HEK293 (cell line): Measurements from ENCODE around the gene NUSAP1.

Experiments
- EGR2 ChIP-seq: fragments of 450-650 bp; formaldehyde crosslinking; IDR thresholded peaks from 2 replicates; pipeline ENCODE4 v1.5.1; 2016; ENCODE audit warnings: low read depth, missing biosample characterization, missing genetic modification characterization
- KLF16 ChIP-seq: fragments of 450-650 bp; formaldehyde crosslinking; IDR thresholded peaks from 2 replicates; pipeline ENCODE4 v1.5.1; 2017; ENCODE audit warnings: missing biosample characterization, missing genetic modification characterization
- MZF1 ChIP-seq: fragments of 450-650 bp; formaldehyde crosslinking; IDR thresholded peaks from 2 replicates; pipeline ENCODE4 v1.5.1; 2017; ENCODE audit warnings: missing biosample characterization, missing genetic modification characterization, borderline replicate concordance
- SCRT2 ChIP-seq: fragments of 450-650 bp; formaldehyde crosslinking; IDR thresholded peaks from 2 replicates; pipeline ENCODE4 v1.5.1; 2016; ENCODE audit warnings: missing biosample characterization, missing genetic modification characterization
- SP3 ChIP-seq: fragments of 450-650 bp; formaldehyde crosslinking; IDR thresholded peaks from 2 replicates; pipeline ENCODE4 v1.5.1; 2016; ENCODE audit warnings: missing biosample characterization, missing genetic modification characterization
- WT1 ChIP-seq: fragments of 450-650 bp; formaldehyde crosslinking; IDR thresholded peaks from 2 replicates; pipeline ENCODE4 v1.5.1; 2016; ENCODE audit warnings: missing biosample characterization, missing genetic modification characterization
- ZBTB20 ChIP-seq: fragments of 450-650 bp; formaldehyde crosslinking; IDR thresholded peaks from 2 replicates; pipeline ENCODE4 v1.5.1; 2016; ENCODE audit warnings: missing biosample characterization, missing genetic modification characterization
- ZBTB21 ChIP-seq: fragments of 450-650 bp; formaldehyde crosslinking; IDR thresholded peaks from 2 replicates; pipeline ENCODE4 v1.5.1; 2017; ENCODE audit warnings: missing biosample characterization, missing genetic modification characterization
- ZFHX2 ChIP-seq: fragments of 450-650 bp; formaldehyde crosslinking; conservative IDR thresholded peaks from 2 replicates; pipeline ENCODE4 v1.5.1; 2016; ENCODE audit warnings: missing biosample characterization, missing genetic modification characterization
- ZFP41 ChIP-seq: fragments of 450-650 bp; formaldehyde crosslinking; IDR thresholded peaks from 2 replicates; pipeline ENCODE4 v1.5.1; 2016; ENCODE audit warnings: missing biosample characterization, missing genetic modification characterization, borderline replicate concordance
- ZNF138 ChIP-seq: fragments of 450-650 bp; formaldehyde crosslinking; IDR thresholded peaks from 2 replicates; pipeline ENCODE4 v1.5.1; 2016; ENCODE audit warnings: missing biosample characterization, missing genetic modification characterization, borderline replicate concordance
- ZNF146 ChIP-seq: fragments of 450-650 bp; formaldehyde crosslinking; IDR thresholded peaks from 2 replicates; pipeline ENCODE4 v1.5.1; 2016; ENCODE audit warnings: missing biosample characterization, missing genetic modification characterization
- ZNF155 ChIP-seq: fragments of 450-650 bp; formaldehyde crosslinking; IDR thresholded peaks from 2 replicates; pipeline ENCODE4 v1.5.1; 2016; ENCODE audit warnings: missing biosample characterization, missing genetic modification characterization
- ZNF169 ChIP-seq: fragments of 450-650 bp; formaldehyde crosslinking; IDR thresholded peaks from 2 replicates; pipeline ENCODE4 v1.5.1; 2016; ENCODE audit warnings: missing biosample characterization, missing genetic modification characterization
- ZNF350 ChIP-seq: fragments of 450-650 bp; formaldehyde crosslinking; IDR thresholded peaks from 2 replicates; pipeline ENCODE4 v1.5.0; 2017; ENCODE audit warnings: missing biosample characterization, mild to moderate bottlenecking, missing genetic modification characterization
- ZNF501 ChIP-seq: fragments of 450-650 bp; formaldehyde crosslinking; IDR thresholded peaks from 2 replicates; pipeline ENCODE4 v1.5.1; 2016; ENCODE audit warnings: missing biosample characterization, missing genetic modification characterization
- ZNF555 ChIP-seq: fragments of 450-650 bp; formaldehyde crosslinking; conservative IDR thresholded peaks from 2 replicates; pipeline ENCODE4 v1.5.1; 2017; ENCODE audit warnings: missing biosample characterization, mild to moderate bottlenecking, missing genetic modification characterization, inconsistent platforms
- ZNF560 ChIP-seq: fragments of 450-650 bp; formaldehyde crosslinking; IDR thresholded peaks from 2 replicates; pipeline ENCODE4 v1.5.1; 2017; ENCODE audit warnings: missing biosample characterization, missing genetic modification characterization, borderline replicate concordance
- ZNF596 ChIP-seq: fragments of 450-650 bp; IDR thresholded peaks from 2 replicates; pipeline ENCODE4 v1.5.0; 2018; ENCODE audit warnings: missing biosample characterization, mild to moderate bottlenecking, missing genetic modification characterization, moderate library complexity
- ZNF830 ChIP-seq: fragments of 450-650 bp; IDR thresholded peaks from 2 replicates; pipeline ENCODE4 v1.5.0; 2018; ENCODE audit warnings: missing biosample characterization, missing genetic modification characterization, low read depth, mild to moderate bottlenecking, moderate library complexity
- TF ChIP-seq, protein P1 (sequence below): fragments of 450-650 bp; formaldehyde crosslinking; IDR thresholded peaks from 2 replicates; pipeline ENCODE4 v1.5.1; 2017; ENCODE audit warnings: missing biosample characterization, missing genetic modification characterization
- TF ChIP-seq, protein P2 (sequence below): fragments of 450-650 bp; formaldehyde crosslinking; IDR thresholded peaks from 2 replicates; pipeline ENCODE4 v1.5.1; 2016; ENCODE audit warnings: missing biosample characterization, missing genetic modification characterization, borderline replicate concordance
- TF ChIP-seq, protein P3 (sequence below): fragments of 450-650 bp; formaldehyde crosslinking; IDR thresholded peaks from 2 replicates; pipeline ENCODE4 v1.5.1; 2016; ENCODE audit warnings: missing biosample characterization, missing genetic modification characterization
- TF ChIP-seq, protein P4 (sequence below): fragments of 450-650 bp; formaldehyde crosslinking; IDR thresholded peaks from 2 replicates; pipeline ENCODE4 v1.5.1; 2016; ENCODE audit warnings: missing biosample characterization, missing genetic modification characterization
- TF ChIP-seq, protein P5 (sequence below): fragments of 450-650 bp; formaldehyde crosslinking; conservative IDR thresholded peaks from 2 replicates; pipeline ENCODE4 v1.5.1; 2016; ENCODE audit warnings: low read depth, missing biosample characterization, missing genetic modification characterization

The NUSAP1 gene

DNA sequence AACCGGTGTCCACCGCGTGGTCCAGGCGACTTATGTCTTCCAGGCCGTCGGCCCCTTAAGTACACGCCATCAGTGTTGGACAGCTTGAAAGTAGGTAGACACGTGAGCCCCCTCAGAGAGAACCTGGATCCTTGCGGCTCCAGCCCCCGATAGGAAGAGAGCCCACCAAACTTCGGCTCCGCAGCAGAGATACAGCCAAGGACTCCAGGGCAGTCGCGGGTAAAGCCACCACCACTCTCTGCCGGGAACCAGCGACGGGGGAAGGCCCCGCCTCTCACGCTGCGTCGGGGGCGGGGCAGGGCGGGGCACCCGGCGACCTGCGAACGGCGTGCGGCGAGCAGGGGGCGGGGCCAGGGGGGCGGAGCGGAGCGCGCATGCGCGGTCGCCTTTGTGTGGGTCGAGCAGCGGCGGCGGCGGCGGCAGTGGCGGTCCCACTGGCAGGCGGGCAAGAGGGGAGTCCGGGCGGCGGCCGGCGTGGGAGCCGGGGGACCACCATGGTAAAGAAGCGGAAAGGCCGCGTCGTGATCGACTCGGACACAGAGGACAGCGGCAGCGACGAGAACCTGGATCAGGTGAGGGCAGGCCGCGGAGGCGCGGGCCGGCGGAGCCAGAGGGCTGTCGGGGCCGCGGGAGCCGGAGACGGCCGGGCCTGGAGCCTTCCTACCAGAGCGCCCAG is 84.2 kb downstream of the NUSAP1 start, which contains the start of gene RTF1 (continued):
- TF ChIP-seq EGR2 (tag by site-specific recombination) (0 out of 2 replicates have a peak, but pooled peaks have one; percentile 10), SP3 (peak; percentile 69), ZFHX2 (peak; percentile 36; the same call in 1 of the 2 replicates), ZBTB20 (peak; percentile 94), ZNF155 (no peak), ZNF596 (no peak), ZNF501 (tag by site-specific recombination) (no peak; the same call in 1 of the 2 replicates), ZNF138 (tag by site-specific recombination) (no peak), MZF1 (tag by site-specific recombination) (0 out of 2 replicates have a peak, but pooled peaks have one; percentile 13), ZNF830 (tag by site-specific recombination) (no peak), SCRT2 (tag by site-specific recombination) (no peak), ZNF350 (tag by site-specific recombination) (no peak), ZFP41 (tag by site-specific recombination) (no peak), ZNF146 (tag by site-specific recombination) (0 out of 2 replicates have a peak, but pooled peaks have one; percentile 2), ZNF169 (no peak), ZBTB21 (tag by site-specific recombination) (no peak), KLF16 (tag by site-specific recombination) (0 out of 2 replicates have a peak, but pooled peaks have one; percentile 29), WT1 (no peak), ZNF560 (tag by site-specific recombination) (peak; percentile 32; the same call in 1 of the 2 replicates), ZNF555 (tag by site-specific recombination) (no peak)
- TF ChIP-seq, protein P1, sequence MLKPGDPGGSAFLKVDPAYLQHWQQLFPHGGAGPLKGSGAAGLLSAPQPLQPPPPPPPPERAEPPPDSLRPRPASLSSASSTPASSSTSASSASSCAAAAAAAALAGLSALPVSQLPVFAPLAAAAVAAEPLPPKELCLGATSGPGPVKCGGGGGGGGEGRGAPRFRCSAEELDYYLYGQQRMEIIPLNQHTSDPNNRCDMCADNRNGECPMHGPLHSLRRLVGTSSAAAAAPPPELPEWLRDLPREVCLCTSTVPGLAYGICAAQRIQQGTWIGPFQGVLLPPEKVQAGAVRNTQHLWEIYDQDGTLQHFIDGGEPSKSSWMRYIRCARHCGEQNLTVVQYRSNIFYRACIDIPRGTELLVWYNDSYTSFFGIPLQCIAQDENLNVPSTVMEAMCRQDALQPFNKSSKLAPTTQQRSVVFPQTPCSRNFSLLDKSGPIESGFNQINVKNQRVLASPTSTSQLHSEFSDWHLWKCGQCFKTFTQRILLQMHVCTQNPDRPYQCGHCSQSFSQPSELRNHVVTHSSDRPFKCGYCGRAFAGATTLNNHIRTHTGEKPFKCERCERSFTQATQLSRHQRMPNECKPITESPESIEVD (tag by site-specific recombination), result no peak
- TF ChIP-seq, protein P2, sequence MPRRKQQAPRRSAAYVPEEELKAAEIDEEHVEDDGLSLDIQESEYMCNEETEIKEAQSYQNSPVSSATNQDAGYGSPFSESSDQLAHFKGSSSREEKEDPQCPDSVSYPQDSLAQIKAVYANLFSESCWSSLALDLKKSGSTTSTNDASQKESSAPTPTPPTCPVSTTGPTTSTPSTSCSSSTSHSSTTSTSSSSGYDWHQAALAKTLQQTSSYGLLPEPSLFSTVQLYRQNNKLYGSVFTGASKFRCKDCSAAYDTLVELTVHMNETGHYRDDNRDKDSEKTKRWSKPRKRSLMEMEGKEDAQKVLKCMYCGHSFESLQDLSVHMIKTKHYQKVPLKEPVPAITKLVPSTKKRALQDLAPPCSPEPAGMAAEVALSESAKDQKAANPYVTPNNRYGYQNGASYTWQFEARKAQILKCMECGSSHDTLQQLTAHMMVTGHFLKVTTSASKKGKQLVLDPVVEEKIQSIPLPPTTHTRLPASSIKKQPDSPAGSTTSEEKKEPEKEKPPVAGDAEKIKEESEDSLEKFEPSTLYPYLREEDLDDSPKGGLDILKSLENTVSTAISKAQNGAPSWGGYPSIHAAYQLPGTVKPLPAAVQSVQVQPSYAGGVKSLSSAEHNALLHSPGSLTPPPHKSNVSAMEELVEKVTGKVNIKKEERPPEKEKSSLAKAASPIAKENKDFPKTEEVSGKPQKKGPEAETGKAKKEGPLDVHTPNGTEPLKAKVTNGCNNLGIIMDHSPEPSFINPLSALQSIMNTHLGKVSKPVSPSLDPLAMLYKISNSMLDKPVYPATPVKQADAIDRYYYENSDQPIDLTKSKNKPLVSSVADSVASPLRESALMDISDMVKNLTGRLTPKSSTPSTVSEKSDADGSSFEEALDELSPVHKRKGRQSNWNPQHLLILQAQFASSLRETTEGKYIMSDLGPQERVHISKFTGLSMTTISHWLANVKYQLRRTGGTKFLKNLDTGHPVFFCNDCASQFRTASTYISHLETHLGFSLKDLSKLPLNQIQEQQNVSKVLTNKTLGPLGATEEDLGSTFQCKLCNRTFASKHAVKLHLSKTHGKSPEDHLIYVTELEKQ, result no peak
- TF ChIP-seq, protein P3, sequence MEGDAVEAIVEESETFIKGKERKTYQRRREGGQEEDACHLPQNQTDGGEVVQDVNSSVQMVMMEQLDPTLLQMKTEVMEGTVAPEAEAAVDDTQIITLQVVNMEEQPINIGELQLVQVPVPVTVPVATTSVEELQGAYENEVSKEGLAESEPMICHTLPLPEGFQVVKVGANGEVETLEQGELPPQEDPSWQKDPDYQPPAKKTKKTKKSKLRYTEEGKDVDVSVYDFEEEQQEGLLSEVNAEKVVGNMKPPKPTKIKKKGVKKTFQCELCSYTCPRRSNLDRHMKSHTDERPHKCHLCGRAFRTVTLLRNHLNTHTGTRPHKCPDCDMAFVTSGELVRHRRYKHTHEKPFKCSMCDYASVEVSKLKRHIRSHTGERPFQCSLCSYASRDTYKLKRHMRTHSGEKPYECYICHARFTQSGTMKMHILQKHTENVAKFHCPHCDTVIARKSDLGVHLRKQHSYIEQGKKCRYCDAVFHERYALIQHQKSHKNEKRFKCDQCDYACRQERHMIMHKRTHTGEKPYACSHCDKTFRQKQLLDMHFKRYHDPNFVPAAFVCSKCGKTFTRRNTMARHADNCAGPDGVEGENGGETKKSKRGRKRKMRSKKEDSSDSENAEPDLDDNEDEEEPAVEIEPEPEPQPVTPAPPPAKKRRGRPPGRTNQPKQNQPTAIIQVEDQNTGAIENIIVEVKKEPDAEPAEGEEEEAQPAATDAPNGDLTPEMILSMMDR (tag by site-specific recombination), result no peak
- TF ChIP-seq, protein P4, sequence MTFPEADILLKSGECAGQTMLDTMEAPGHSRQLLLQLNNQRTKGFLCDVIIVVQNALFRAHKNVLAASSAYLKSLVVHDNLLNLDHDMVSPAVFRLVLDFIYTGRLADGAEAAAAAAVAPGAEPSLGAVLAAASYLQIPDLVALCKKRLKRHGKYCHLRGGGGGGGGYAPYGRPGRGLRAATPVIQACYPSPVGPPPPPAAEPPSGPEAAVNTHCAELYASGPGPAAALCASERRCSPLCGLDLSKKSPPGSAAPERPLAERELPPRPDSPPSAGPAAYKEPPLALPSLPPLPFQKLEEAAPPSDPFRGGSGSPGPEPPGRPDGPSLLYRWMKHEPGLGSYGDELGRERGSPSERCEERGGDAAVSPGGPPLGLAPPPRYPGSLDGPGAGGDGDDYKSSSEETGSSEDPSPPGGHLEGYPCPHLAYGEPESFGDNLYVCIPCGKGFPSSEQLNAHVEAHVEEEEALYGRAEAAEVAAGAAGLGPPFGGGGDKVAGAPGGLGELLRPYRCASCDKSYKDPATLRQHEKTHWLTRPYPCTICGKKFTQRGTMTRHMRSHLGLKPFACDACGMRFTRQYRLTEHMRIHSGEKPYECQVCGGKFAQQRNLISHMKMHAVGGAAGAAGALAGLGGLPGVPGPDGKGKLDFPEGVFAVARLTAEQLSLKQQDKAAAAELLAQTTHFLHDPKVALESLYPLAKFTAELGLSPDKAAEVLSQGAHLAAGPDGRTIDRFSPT (tag by site-specific recombination), result no peak
- TF ChIP-seq, protein P5, sequence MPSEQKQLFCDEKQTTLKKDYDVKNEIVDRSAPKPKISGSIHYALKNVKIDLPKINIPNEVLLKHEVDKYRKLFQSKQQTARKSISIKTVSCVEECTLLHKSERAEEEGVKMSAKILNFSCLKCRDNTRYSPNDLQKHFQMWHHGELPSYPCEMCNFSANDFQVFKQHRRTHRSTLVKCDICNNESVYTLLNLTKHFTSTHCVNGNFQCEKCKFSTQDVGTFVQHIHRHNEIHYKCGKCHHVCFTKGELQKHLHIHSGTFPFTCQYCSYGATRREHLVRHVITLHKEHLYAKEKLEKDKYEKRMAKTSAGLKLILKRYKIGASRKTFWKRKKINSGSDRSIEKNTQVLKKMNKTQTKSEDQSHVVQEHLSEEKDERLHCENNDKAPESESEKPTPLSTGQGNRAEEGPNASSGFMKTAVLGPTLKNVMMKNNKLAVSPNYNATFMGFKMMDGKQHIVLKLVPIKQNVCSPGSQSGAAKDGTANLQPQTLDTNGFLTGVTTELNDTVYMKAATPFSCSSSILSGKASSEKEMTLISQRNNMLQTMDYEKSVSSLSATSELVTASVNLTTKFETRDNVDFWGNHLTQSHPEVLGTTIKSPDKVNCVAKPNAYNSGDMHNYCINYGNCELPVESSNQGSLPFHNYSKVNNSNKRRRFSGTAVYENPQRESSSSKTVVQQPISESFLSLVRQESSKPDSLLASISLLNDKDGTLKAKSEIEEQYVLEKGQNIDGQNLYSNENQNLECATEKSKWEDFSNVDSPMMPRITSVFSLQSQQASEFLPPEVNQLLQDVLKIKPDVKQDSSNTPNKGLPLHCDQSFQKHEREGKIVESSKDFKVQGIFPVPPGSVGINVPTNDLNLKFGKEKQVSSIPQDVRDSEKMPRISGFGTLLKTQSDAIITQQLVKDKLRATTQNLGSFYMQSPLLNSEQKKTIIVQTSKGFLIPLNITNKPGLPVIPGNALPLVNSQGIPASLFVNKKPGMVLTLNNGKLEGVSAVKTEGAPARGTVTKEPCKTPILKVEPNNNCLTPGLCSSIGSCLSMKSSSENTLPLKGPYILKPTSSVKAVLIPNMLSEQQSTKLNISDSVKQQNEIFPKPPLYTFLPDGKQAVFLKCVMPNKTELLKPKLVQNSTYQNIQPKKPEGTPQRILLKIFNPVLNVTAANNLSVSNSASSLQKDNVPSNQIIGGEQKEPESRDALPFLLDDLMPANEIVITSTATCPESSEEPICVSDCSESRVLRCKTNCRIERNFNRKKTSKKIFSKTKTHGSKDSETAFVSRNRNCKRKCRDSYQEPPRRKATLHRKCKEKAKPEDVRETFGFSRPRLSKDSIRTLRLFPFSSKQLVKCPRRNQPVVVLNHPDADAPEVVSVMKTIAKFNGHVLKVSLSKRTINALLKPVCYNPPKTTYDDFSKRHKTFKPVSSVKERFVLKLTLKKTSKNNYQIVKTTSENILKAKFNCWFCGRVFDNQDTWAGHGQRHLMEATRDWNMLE (tag by site-specific recombination), result no peak
